ENCODE measurements around the gene BDH2. TPM values are rescaled to one million over a fixed set of nuclear protein-coding genes. Genes with fewer than 3 reads are reported as not detected.

BDH2 gene
- total RNA-seq, 1 donor from 2014 or later = 60.0 TPM

- peak; percentile 88 for DNase-seq (ENCODE audit: extremely low spot score, unreplicated experiment)
- H3K36me3 Mint-ChIP-seq (ENCODE audit: unreplicated experiment) = peaks cover 11% of the 10 kb centered on the region
- H3K4me3 Mint-ChIP-seq (ENCODE audit: unreplicated experiment) = peak overlapping the region; percentile 95
- TF ChIP-seq CTCF (IDR thresholded peaks at IDR 0.05) = peak; percentile 18
- no peaks in the 10 kb centered on the region for H3K27me3 Mint-ChIP-seq (ENCODE audit: unreplicated experiment)
- H3K9me3 Mint-ChIP-seq (ENCODE audit: unreplicated experiment) = no peaks in the 10 kb centered on the region
- H3K27ac Mint-ChIP-seq (ENCODE audit: unreplicated experiment) = peak overlapping the region; percentile 96
- peaks cover 35% of the 10 kb centered on the region for H3K4me1 Mint-ChIP-seq (ENCODE audit: unreplicated experiment)
These were observed 23.5 kb downstream of the BDH2 start for GRCh38 chr4:103075894-103076746.

- H3K4me1 Mint-ChIP-seq (ENCODE audit: unreplicated experiment) = peaks cover 35% of the 10 kb centered on the region
- H3K9me3 Mint-ChIP-seq (ENCODE audit: unreplicated experiment) = no peaks in the 10 kb centered on the region
- no peak for TF ChIP-seq CTCF (IDR thresholded peaks at IDR 0.05)
- peaks cover 7% of the 10 kb centered on the region for H3K36me3 Mint-ChIP-seq (ENCODE audit: unreplicated experiment)
- H3K27me3 Mint-ChIP-seq (ENCODE audit: unreplicated experiment) = no peaks in the 10 kb centered on the region
- peak overlapping the region; percentile 95 for H3K4me3 Mint-ChIP-seq (ENCODE audit: unreplicated experiment)
- H3K27ac Mint-ChIP-seq (ENCODE audit: unreplicated experiment) = peak overlapping the region; percentile 95
- no peak for DNase-seq (ENCODE audit: extremely low spot score, unreplicated experiment)
These were observed 24.2 kb downstream of the BDH2 start for GRCh38 chr4:103075435-103075893.

- Mint-ChIP-seq H3K9me3 (ENCODE audit: unreplicated experiment) (no peaks in the 10 kb centered on the region), H3K27me3 (ENCODE audit: unreplicated experiment) (no peaks in the 10 kb centered on the region), H3K4me1 (ENCODE audit: unreplicated experiment) (peaks cover 35% of the 10 kb centered on the region), H3K4me3 (ENCODE audit: unreplicated experiment) (peak overlapping the region; percentile 95), H3K36me3 (ENCODE audit: unreplicated experiment) (peaks cover 7% of the 10 kb centered on the region), H3K27ac (ENCODE audit: unreplicated experiment) (peak overlapping the region; percentile 95)
- TF ChIP-seq CTCF (IDR thresholded peaks at IDR 0.05) = no peak
- no peak for DNase-seq (ENCODE audit: extremely low spot score, unreplicated experiment)
These were observed 24.7 kb downstream of the BDH2 start for GRCh38 chr4:103074744-103075434.

GRCh38 chr4:103073792-103074438, 25.7 kb downstream of the BDH2 start:
- H3K9me3 Mint-ChIP-seq (ENCODE audit: unreplicated experiment) = no peaks in the 10 kb centered on the region
- H3K27ac Mint-ChIP-seq (ENCODE audit: unreplicated experiment) = no peak overlapping the region
- DNase-seq (ENCODE audit: extremely low spot score, unreplicated experiment) = no peak
- no peaks in the 10 kb centered on the region for H3K27me3 Mint-ChIP-seq (ENCODE audit: unreplicated experiment)
- H3K36me3 Mint-ChIP-seq (ENCODE audit: unreplicated experiment) = peaks cover 2% of the 10 kb centered on the region
- H3K4me1 Mint-ChIP-seq (ENCODE audit: unreplicated experiment) = peaks cover 35% of the 10 kb centered on the region
- TF ChIP-seq CTCF (IDR thresholded peaks at IDR 0.05) = no peak
- H3K4me3 Mint-ChIP-seq (ENCODE audit: unreplicated experiment) = no peak overlapping the region

All from osteocyte (in vitro differentiated cells).